GM19455 (cell line): Measurements from ENCODE around the gene PEX1.
"Not testable (repeated sequence)": the region's sequence is repeated elsewhere in the genome, so short reads cannot be mapped to it uniquely, and the experiment has no call there.

Experiments
- ATAC-seq: cut with Tn5 transposase; IDR thresholded peaks from one replicate; pipeline ENCODE4 v1.9.1; 2021; ENCODE audit not compliant: unreplicated experiment

PEX1 gene

GRCh38 chr7:92506363-92506762, 22.0 kb downstream of the PEX1 start:
- no peak for ATAC-seq

- no peak for ATAC-seq
These were observed 23.8 kb downstream of the PEX1 start for GRCh38 chr7:92504563-92504962.

- ATAC-seq = no peak
These were observed 24.6 kb downstream of the PEX1 start for GRCh38 chr7:92503767-92504166.

DNA sequence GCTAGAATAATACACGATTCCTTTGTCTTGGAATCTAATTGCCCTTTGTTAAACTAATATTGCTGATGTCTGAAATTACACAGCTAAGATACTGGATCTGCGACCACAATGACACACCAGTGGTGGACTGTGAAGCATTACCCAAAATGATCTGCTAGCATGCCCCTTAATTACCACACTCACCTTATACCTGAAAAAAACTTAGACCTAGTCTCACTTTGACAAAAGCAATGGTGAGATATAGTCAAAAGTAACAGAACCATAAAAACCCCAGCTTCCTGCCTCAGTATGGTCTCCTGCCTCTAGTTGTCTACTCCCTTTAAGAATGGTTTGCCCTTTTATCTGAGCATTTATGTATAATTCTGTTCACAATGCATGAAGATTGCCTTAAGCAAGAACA, 29.8 kb downstream of the PEX1 start:
- no peak for ATAC-seq

DNA sequence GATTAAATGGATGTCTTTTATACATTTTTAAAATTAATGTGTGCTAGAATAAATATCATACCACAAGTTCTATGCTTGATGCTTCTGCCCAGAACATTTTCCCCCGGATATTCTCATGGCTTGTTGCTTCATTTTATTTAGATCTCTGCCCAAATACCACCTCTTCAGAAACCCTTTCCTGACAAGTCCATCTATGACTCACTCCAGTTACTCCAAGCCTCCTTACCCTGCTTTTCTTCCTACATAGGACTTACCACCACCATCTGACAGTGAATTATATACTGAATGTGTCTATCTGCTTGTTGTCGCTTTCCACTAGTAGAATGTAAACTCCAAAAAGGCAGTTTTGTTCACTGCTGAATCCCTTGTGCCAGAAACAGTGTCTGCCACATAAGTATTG, 31.4 kb downstream of the PEX1 start:
- no peak for ATAC-seq

DNA sequence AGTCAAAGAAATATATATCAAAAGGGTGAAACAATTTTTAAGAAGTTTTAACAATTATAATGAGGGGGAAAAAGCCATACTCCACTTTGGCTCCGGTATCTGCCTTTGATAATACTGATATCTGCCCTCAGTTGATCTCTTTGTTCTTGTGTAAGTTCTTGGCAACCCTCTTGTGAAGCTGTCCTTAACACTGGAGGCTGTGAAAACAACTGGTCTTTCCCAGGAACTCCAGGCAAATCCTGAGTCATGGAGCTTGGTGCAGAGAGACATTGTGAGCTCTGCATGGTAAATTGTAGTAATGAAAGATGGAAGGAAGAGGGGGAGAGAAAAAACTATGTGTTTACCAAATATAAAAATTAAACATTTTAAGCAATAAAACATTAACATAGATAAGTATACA, 38.7 kb downstream of the PEX1 start:
- ATAC-seq = no peak

DNA sequence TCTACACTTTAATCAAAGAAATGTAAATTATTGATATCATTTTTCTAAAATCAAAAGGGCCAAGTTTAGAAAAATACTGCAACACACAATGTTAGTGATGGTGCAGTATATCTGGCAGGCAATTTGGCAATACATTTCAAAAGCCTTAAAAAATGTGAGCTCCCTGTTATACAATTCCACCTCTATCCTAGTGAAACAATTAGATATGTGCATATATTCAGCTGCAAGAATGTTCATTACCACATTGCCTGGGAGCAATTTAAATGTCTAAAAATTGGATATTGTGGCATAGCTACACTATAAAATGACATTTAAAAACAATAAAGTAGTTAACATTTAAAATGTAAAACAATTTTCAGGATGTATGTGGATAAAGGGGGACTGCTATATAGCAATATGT, 40.5 kb downstream of the PEX1 start:
- ATAC-seq = no peak

GRCh38 chr7:92485974-92486373, 42.3 kb downstream of the PEX1 start:
- no peak for ATAC-seq

- ATAC-seq = no peak
These were observed 42.9 kb downstream of the PEX1 start for GRCh38 chr7:92485267-92485892.

DNA sequence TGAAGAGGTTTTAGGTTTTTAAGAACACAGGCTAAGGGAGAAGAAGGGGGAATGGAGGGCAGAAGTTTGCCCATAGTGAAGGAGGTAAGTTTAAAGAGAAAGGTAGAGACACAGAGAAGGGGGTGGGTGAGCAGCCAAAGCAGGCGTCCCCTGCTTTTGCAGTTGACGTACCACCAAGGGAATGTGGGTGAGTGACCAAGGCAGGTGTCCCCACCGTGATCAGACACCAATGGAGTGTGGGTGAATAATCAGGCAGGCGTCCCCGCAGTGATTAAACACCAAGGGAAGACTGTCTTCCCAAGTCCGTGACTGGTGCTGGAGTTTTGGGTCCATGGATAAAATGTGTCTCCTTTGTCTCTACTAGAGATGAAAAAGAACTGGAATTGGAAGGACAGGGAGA, 44.1 kb downstream of the PEX1 start:
- ATAC-seq = not testable (repeated sequence)

- ATAC-seq = not testable (repeated sequence)
These were observed 44.7 kb downstream of the PEX1 start for GRCh38 chr7:92483624-92484023.

- not testable (repeated sequence) for ATAC-seq
These were observed 49.2 kb downstream of the PEX1 start for GRCh38 chr7:92479146-92479545.

- ATAC-seq = no peak
These were observed 49.6 kb downstream of the PEX1 start for GRCh38 chr7:92478711-92479110.

DNA sequence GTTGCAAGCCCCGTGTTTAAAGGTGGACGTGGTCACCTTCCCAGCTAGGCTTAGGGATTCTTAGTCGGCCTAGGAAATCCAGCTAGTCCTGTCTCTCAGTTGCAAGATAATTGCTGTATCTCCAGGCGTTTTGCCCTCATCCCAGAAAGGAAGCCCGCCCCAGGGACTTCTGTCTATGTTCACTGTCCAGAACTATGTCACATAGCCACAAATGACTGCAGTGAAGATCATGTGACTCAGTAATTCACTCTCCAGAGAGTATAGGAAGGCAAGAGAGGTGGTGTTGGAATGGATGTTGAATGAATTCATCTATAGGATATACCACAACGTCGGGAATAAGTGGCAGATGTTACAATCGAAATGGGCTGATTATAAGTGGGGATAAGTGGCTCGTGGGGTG, 50.2 kb downstream of the PEX1 start:
- ATAC-seq = no peak

DNA sequence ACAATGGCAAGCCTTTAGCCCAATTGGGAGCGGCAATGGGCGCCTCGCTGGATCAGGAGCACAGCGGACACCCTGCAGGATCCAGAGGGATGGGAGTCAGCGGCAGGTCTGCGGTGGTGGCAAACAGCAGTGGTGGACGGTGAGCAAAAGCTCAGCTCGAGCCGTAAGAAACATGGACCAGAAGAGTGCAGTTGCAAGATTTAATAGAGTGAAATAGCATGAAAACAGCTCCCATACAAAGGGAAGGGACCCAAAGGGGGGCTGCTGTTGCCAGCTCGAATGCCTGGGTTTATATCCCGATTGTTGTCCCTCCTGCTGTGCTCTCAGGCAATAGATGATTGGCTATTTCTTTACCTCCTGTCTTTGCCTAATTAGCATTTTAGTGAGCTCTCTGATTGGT, 50.6 kb downstream of the PEX1 start, which contains the start of gene ERVW-1:
TSS of gene ERVW-1 (minus strand) at position 266 of the 400 bp plus-strand sequence. CDS start 7,565 bp downstream, outside the sequence.
- not testable (repeated sequence) for ATAC-seq

DNA sequence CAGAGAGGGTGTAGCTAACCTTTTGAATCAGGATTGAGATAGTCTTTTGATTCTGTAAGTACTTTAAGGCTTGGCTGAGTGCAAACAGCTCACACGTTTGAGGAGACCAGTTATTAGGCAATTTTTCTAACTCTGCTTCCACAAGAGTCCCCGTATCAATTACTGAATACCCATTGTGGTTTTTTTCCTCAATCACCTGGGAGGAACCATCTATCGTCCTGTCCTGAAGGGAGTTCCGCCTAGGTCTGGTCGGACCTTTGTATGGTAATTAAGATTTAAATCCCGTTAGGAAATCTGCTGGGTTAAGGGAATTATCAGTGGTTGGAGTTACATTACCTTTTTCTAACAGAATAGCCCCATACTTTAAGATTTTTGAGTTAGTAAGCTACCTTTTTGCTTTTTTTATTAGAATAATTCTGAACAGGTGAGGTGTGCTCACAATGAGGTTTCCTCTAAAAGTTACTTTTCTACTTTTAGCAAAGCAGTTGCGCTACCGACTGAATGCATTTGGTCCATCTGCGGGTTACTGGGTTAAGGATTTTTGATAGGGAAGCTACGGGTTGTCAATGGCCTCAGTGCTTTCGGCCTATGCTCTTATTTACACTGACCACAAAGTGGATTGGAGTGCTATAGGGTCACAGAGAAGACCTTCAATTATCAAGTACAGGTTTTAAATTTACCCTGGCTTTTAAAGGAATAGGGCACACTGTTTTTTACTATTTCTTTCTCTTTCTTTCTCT, 52.3 kb downstream of the PEX1 start:
- ATAC-seq = not testable (repeated sequence)

- not testable (repeated sequence) for ATAC-seq
These were observed 53.0 kb downstream of the PEX1 start for GRCh38 chr7:92475261-92475770.

GRCh38 chr7:92473989-92474388, 54.3 kb downstream of the PEX1 start:
- ATAC-seq = not testable (repeated sequence)

GRCh38 chr7:92468589-92468988, 59.7 kb downstream of the PEX1 start:
- ATAC-seq = not testable (repeated sequence)

DNA sequence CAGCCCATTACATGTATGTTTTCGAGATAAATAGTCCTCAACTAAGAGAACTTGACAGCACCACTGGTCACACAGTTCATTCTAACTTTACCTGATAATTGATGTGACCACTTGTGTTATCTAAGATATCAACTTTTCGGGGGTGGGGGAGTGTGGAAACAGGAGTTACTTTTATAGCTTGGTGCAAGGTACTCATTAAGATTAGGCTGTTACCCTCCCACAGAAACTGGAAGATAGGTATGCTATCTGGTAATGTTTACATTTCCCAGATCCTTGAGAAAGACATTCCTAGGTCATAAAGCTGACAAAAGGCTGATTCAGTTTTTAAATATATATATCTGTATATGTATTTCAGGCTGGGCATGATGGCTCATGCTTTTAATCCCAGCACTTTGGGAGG, 61.6 kb downstream of the PEX1 start:
- no peak for ATAC-seq

DNA sequence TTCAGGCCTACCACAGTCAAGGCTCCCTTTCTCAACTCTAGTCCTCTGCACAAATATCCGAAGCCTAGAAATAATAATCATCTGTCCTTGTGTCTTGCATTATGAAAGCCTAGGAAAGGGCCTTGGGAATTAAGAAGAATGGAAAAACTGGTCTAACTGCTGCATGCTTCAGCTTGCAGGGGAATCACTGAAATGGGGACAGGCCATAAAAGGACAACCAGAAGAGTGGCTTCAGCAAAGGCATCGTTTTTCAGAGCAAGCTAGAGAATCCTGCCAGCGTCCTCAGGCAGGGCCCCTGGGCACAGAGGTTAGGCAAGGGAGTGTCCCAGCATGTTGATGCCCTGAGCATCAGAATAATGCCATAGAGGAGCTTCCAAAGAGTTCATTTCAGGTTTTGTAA, 63.8 kb downstream of the PEX1 start:
- ATAC-seq = no peak

DNA sequence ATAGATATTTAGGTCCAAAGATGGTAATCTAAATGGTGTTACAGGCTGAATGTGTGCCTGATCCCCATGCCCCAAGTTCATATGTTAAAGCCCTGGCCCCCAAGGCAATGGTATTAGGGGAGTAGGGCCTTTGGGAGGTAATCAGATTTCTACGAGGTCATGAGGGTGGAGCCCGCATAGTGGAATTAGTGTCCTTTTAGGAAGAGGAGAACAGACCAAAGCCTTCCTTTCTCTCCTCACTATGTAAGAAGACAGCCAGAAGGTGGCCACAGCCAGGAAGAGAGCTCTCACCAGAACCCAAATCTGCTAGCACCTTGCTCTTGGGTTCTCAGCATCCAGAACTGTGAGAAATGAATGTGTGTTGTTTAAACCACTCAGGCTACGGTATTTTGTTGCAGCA, 65.8 kb downstream of the PEX1 start:
- no peak for ATAC-seq
